Measurements from ENCODE around the gene WDR38. TPM values are rescaled to one million over a fixed set of nuclear protein-coding genes. Genes with fewer than 3 reads are reported as not detected.

WDR38 gene
- total and polyA plus RNA-seq, 2 of the 13 experiments (the other 11 are each of a cell fraction or from before 2014, with no cell fraction given) = not detected

DNA sequence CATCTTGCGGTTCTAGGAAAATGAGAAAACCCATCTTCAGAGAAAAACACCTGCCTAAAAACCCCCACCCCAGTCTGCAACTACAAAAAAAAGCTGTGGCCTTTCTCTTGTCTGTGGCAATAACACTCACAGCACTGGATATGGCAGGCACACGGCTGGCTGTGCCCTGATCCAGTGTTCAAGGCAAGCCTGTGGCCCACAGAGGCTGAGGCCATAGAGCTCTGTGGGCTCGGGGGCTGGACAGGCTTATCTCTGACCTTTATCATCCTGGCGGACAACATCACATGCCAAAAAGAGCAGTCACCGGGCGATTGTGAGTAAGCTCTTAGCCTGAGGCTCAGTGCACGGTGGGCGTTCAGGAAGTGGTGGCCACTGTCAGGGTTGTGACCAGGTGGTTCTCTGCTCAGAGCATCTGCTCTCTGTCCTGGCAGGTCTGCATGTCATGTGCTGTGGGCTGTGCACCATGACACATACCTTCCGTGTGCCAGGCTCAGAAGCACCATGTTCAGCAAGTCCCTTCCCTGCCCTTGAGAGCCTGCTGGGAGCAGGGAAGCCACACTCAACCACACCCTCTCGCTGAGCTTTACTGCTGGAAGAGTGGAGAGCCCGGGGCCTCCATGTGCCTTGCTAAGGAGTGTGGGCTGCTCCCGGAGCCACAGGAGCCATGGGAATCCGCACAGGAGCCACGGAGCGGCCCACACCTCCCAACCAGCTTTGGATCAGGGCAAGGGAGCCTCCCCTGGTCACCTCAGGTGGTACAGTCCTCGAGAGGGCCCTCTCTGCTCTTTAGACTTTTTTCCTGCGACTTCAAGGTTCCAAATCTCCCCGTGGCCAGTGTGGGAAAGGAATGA lies 34.6 kb upstream of the WDR38 start (continued):
- TF ChIP-seq, protein P1, sequence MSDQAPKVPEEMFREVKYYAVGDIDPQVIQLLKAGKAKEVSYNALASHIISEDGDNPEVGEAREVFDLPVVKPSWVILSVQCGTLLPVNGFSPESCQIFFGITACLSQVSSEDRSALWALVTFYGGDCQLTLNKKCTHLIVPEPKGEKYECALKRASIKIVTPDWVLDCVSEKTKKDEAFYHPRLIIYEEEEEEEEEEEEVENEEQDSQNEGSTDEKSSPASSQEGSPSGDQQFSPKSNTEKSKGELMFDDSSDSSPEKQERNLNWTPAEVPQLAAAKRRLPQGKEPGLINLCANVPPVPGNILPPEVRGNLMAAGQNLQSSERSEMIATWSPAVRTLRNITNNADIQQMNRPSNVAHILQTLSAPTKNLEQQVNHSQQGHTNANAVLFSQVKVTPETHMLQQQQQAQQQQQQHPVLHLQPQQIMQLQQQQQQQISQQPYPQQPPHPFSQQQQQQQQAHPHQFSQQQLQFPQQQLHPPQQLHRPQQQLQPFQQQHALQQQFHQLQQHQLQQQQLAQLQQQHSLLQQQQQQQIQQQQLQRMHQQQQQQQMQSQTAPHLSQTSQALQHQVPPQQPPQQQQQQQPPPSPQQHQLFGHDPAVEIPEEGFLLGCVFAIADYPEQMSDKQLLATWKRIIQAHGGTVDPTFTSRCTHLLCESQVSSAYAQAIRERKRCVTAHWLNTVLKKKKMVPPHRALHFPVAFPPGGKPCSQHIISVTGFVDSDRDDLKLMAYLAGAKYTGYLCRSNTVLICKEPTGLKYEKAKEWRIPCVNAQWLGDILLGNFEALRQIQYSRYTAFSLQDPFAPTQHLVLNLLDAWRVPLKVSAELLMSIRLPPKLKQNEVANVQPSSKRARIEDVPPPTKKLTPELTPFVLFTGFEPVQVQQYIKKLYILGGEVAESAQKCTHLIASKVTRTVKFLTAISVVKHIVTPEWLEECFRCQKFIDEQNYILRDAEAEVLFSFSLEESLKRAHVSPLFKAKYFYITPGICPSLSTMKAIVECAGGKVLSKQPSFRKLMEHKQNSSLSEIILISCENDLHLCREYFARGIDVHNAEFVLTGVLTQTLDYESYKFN (CRISPR knock-in tag; conservative IDR thresholded peaks at IDR 0.05) = peak; percentile 44
- peak; percentile 62; the same call in 1 of the 2 replicates for TF ChIP-seq HDAC2 (CRISPR knock-in tag; IDR thresholded peaks at IDR 0.05)
- no peak for TF ChIP-seq ATF7-NPFF (CRISPR knock-in tag; IDR thresholded peaks at IDR 0.05; ENCODE audit: low read depth)
- TF ChIP-seq ESRRA (CRISPR knock-in tag; IDR thresholded peaks at IDR 0.05; ENCODE audit: low read depth) = peak; percentile 40; the same call in 1 of the 2 replicates
- TF ChIP-seq ZNF713 (CRISPR knock-in tag; IDR thresholded peaks at IDR 0.05) = no peak
- no peak for TF ChIP-seq ZBTB7A (CRISPR knock-in tag; IDR thresholded peaks at IDR 0.05)
- peak; percentile 8; the same call in 1 of the 2 replicates for TF ChIP-seq NFYB (CRISPR knock-in tag; IDR thresholded peaks at IDR 0.05)
- TF ChIP-seq ZFX (CRISPR knock-in tag; IDR thresholded peaks at IDR 0.05; ENCODE audit: low read depth) = peak; percentile 65; the same call in 1 of the 2 replicates
- TF ChIP-seq, protein P2, sequence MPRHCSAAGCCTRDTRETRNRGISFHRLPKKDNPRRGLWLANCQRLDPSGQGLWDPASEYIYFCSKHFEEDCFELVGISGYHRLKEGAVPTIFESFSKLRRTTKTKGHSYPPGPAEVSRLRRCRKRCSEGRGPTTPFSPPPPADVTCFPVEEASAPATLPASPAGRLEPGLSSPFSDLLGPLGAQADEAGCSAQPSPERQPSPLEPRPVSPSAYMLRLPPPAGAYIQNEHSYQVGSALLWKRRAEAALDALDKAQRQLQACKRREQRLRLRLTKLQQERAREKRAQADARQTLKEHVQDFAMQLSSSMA (CRISPR knock-in tag; IDR thresholded peaks at IDR 0.05) = 0 out of 2 replicates have a peak, but pooled peaks have one; percentile 20
- TF ChIP-seq, protein P3, sequence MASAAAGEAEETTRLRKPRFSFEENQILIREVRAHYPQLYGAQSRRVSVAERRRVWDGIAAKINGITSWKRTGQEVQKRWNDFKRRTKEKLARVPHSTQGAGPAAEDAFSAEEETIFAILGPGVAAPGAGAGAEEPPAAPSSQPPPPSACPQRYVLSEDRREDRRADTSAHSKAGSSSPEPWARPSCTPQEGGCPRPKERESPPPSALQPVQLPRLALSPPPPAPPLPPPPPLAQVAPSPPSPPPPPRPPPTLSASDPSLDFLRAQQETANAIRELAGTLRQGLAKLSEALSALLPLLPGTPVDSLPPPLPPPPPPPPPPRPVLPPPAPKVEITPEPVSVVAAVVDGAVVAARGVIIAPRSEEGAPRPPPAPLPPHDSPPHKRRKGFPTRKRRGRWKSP (CRISPR knock-in tag; IDR thresholded peaks at IDR 0.05) = 0 out of 2 replicates have a peak, but pooled peaks have one; percentile 36
- TF ChIP-seq, protein P4, sequence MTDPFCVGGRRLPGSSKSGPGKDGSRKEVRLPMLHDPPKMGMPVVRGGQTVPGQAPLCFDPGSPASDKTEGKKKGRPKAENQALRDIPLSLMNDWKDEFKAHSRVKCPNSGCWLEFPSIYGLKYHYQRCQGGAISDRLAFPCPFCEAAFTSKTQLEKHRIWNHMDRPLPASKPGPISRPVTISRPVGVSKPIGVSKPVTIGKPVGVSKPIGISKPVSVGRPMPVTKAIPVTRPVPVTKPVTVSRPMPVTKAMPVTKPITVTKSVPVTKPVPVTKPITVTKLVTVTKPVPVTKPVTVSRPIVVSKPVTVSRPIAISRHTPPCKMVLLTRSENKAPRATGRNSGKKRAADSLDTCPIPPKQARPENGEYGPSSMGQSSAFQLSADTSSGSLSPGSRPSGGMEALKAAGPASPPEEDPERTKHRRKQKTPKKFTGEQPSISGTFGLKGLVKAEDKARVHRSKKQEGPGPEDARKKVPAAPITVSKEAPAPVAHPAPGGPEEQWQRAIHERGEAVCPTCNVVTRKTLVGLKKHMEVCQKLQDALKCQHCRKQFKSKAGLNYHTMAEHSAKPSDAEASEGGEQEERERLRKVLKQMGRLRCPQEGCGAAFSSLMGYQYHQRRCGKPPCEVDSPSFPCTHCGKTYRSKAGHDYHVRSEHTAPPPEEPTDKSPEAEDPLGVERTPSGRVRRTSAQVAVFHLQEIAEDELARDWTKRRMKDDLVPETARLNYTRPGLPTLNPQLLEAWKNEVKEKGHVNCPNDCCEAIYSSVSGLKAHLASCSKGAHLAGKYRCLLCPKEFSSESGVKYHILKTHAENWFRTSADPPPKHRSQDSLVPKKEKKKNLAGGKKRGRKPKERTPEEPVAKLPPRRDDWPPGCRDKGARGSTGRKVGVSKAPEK (CRISPR knock-in tag; IDR thresholded peaks at IDR 0.05; ENCODE audit: borderline replicate concordance) = 0 out of 2 replicates have a peak, but pooled peaks have one; percentile 33
- TF ChIP-seq, protein P5, sequence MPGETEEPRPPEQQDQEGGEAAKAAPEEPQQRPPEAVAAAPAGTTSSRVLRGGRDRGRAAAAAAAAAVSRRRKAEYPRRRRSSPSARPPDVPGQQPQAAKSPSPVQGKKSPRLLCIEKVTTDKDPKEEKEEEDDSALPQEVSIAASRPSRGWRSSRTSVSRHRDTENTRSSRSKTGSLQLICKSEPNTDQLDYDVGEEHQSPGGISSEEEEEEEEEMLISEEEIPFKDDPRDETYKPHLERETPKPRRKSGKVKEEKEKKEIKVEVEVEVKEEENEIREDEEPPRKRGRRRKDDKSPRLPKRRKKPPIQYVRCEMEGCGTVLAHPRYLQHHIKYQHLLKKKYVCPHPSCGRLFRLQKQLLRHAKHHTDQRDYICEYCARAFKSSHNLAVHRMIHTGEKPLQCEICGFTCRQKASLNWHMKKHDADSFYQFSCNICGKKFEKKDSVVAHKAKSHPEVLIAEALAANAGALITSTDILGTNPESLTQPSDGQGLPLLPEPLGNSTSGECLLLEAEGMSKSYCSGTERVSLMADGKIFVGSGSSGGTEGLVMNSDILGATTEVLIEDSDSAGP (CRISPR knock-in tag; IDR thresholded peaks at IDR 0.05; ENCODE audit: borderline replicate concordance) = peak; percentile 82
- no peak for TF ChIP-seq ZNF329 (CRISPR knock-in tag; IDR thresholded peaks at IDR 0.05; ENCODE audit: low read depth)
- TF ChIP-seq, protein P6, sequence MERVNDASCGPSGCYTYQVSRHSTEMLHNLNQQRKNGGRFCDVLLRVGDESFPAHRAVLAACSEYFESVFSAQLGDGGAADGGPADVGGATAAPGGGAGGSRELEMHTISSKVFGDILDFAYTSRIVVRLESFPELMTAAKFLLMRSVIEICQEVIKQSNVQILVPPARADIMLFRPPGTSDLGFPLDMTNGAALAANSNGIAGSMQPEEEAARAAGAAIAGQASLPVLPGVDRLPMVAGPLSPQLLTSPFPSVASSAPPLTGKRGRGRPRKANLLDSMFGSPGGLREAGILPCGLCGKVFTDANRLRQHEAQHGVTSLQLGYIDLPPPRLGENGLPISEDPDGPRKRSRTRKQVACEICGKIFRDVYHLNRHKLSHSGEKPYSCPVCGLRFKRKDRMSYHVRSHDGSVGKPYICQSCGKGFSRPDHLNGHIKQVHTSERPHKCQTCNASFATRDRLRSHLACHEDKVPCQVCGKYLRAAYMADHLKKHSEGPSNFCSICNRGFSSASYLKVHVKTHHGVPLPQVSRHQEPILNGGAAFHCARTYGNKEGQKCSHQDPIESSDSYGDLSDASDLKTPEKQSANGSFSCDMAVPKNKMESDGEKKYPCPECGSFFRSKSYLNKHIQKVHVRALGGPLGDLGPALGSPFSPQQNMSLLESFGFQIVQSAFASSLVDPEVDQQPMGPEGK (CRISPR knock-in tag; IDR thresholded peaks at IDR 0.05) = peak; percentile 65
